GM12873 (cell line): ENCODE measurements around the gene A1BG.

Source experiments
- CTCF ChIP-seq: IDR thresholded peaks from 2 replicates; pipeline ENCODE4 v1.5.1; 2012; ENCODE audit warnings: low read depth, mild to moderate bottlenecking, moderate library complexity, low read length, control low read depth; ENCODE audit not compliant: insufficient read depth; ENCODE audit errors: missing control alignments

The A1BG gene

GRCh38 chr19:58372311-58373133 lies 19.2 kb upstream of the A1BG start:
- peak; percentile 8 for TF ChIP-seq CTCF

- TF ChIP-seq CTCF: no peak
Observed at GRCh38 chr19:58368561-58369360, 15.5 kb upstream of the A1BG start.

GRCh38 chr19:58367698-58368454 lies 14.6 kb upstream of the A1BG start:
- no peak for TF ChIP-seq CTCF

- TF ChIP-seq CTCF: no peak
Observed at GRCh38 chr19:58366585-58367430, 13.5 kb upstream of the A1BG start.

GRCh38 chr19:58364146-58364545 lies 10.9 kb upstream of the A1BG start:
- no peak for TF ChIP-seq CTCF

- no peak for TF ChIP-seq CTCF
Observed at GRCh38 chr19:58362272-58362994, 9.1 kb upstream of the A1BG start, which contains the start of gene ZNF497. Gene ZNF497, minus strand, starts transcription at chr19:58362751. Its CDS starts 5,116 bp downstream, at chr19:58357635.
